Natural killer cell (primary cell): Measurements from ENCODE around the gene GRAMD4. TPM values are rescaled to one million over a fixed set of nuclear protein-coding genes. Genes with fewer than 3 reads are reported as not detected.

Source experiments
- ATAC-seq, 3 donors: fragments of 150-1000 bp in 2 of 3; fragments of 200-7000 bp in 1 of 3; cut with Tn5 transposase; 1 replicate in 1 of 3; 2 replicates in 2 of 3; pipeline ENCODE4 v1.10.0; 2021; ENCODE audit warnings: mild to moderate bottlenecking in 2 of 3, moderate library complexity in 2 of 3
- DNase-seq, 2 donors: peaks; one replicate each; pipeline versions ENCODE4 v3.0.0 to v3.0.0-alpha.2; 2013 to 2021; ENCODE audit warnings: mixed read lengths in 1 of 2
- H3K27ac ChIP-seq: one replicate; pipeline ENCODE4 v1.5.1; 2013; ENCODE audit warnings: mild to moderate bottlenecking, low read length
- H3K27me3 ChIP-seq: one replicate; pipeline ENCODE4 v1.6.1; 2013; ENCODE audit warnings: low read length; ENCODE audit not compliant: control insufficient read depth, insufficient read depth
- H3K36me3 ChIP-seq: one replicate; pipeline ENCODE4 v1.6.1; 2013; ENCODE audit warnings: low read length; ENCODE audit not compliant: control insufficient read depth, insufficient read depth
- H3K4me1 ChIP-seq: one replicate; pipeline ENCODE4 v1.6.1; 2013; ENCODE audit warnings: low read length; ENCODE audit not compliant: control insufficient read depth, insufficient read depth
- H3K4me3 ChIP-seq: one replicate; pipeline ENCODE4 v1.5.1; 2013; ENCODE audit warnings: low read length
- H3K9me3 ChIP-seq: one replicate; pipeline ENCODE4 v1.6.1; 2013; ENCODE audit warnings: low read length; ENCODE audit not compliant: control insufficient read depth, insufficient read depth
- H3K27ac Mint-ChIP-seq, 2 donors: one replicate each; pipeline ENCODE4 v1.8.0; 2022; ENCODE audit warnings: mild to moderate bottlenecking in 2 of 2, mixed read lengths in 2 of 2, moderate library complexity in 1 of 2
- H3K27me3 Mint-ChIP-seq, 2 donors: one replicate each; pipeline ENCODE4 v1.8.0; 2022; ENCODE audit warnings: low read depth in 2 of 2, mixed read lengths in 2 of 2
- H3K36me3 Mint-ChIP-seq: one replicate; pipeline ENCODE4 v1.8.0; 2022; ENCODE audit warnings: mixed read lengths
- H3K4me1 Mint-ChIP-seq, 2 donors: one replicate each; pipeline ENCODE4 v1.8.0; 2022; ENCODE audit warnings: mixed read lengths in 2 of 2
- H3K4me3 Mint-ChIP-seq: one replicate; pipeline ENCODE4 v1.8.0; 2022; ENCODE audit warnings: mild to moderate bottlenecking, moderate library complexity, mixed read lengths
- H3K9me3 Mint-ChIP-seq, 2 donors: one replicate each; pipeline ENCODE4 v1.8.0; 2022; ENCODE audit warnings: mixed read lengths in 2 of 2
- CTCF ChIP-seq: fragments of 200-600 bp; IDR thresholded peaks from one replicate; pipeline ENCODE4 v1.8.0; 2022; ENCODE audit warnings: antibody characterized with exemption
- WGBS: methylation state at CpG from one replicate; pipeline ENCODE4 v1.1.7; 2013; ENCODE audit warnings: missing lambda C conversion rate; ENCODE audit not compliant: insufficient coverage; 5-methylcytosine and 5-hydroxymethylcytosine counted together
- intact Hi-C: fragments of 100-400 bp; cut with micrococcal nuclease; formaldehyde crosslinking; loops from one replicate; pipeline ENCODE4 v1.14.2; 2022
- total RNA-seq, 4 donors: library from RNA; stranded (reverse); fragments of 120-200 nt in 1 of 4; gene quantifications; one replicate each; pipeline versions ENCODE4 v1.2.3 to v1.2.4, GENCODE V29; 2013 to 2022

The GRAMD4 gene
- total RNA-seq, 3 donors from 2014 or later (not counting 1 experiment from before 2014, with no cell fraction given) = 30.0 to 78.5 (median 41.6) TPM

- WGBS = 98% methylated on average over 10 of the region's 10 CpGs
- H3K27me3 Mint-ChIP-seq = no peaks in the 10 kb centered on the region
- Histone ChIP-seq H3K36me3 (peaks cover 79% of the 10 kb centered on the region), H3K27me3 (no peaks in the 10 kb centered on the region), H3K9me3 (no peaks in the 10 kb centered on the region), H3K27ac (no peak overlapping the region), H3K4me3 (no peak overlapping the region), H3K4me1 (no peaks in the 10 kb centered on the region)
- no peak for TF ChIP-seq CTCF
- no peaks in the 10 kb centered on the region for H3K36me3 Mint-ChIP-seq
- H3K4me1 Mint-ChIP-seq = no peaks in the 10 kb centered on the region
- intact Hi-C loops = no loop called here
- no peak for ATAC-seq
- no peak overlapping the region for H3K4me3 Mint-ChIP-seq
- H3K27ac Mint-ChIP-seq = no peak overlapping the region
- DNase-seq = no peak
- no peaks in the 10 kb centered on the region for H3K9me3 Mint-ChIP-seq
Observed at GRCh38 chr22:46696614-46697013, 76.4 kb downstream of the GRAMD4 start.

GRCh38 chr22:46697811-46698515 is 77.8 kb downstream of the GRAMD4 start:
- intact Hi-C loops = no loop called here
- no peak overlapping the region for H3K27ac ChIP-seq
- H3K9me3 ChIP-seq = no peaks in the 10 kb centered on the region
- H3K27me3 Mint-ChIP-seq = no peaks in the 10 kb centered on the region
- no peaks in the 10 kb centered on the region for H3K4me1 ChIP-seq
- H3K4me3 ChIP-seq = no peak overlapping the region
- no peaks in the 10 kb centered on the region for H3K27me3 ChIP-seq
- H3K9me3 Mint-ChIP-seq = no peaks in the 10 kb centered on the region
- 93% methylated on average over 24 of the region's 24 CpGs for WGBS
- no peak for DNase-seq
- no peaks in the 10 kb centered on the region for H3K36me3 Mint-ChIP-seq
- no peak for TF ChIP-seq CTCF
- H3K4me1 Mint-ChIP-seq = no peaks in the 10 kb centered on the region
- no peak overlapping the region for H3K4me3 Mint-ChIP-seq
- H3K36me3 ChIP-seq = peaks cover 85% of the 10 kb centered on the region
- no peak overlapping the region for H3K27ac Mint-ChIP-seq
- ATAC-seq = no peak

GRCh38 chr22:46699091-46699490 is 78.9 kb downstream of the GRAMD4 start:
- ATAC-seq = no peak
- WGBS = 96% methylated on average over 17 of the region's 17 CpGs
- no peak overlapping the region for H3K27ac Mint-ChIP-seq
- H3K4me3 Mint-ChIP-seq = no peak overlapping the region
- Histone ChIP-seq H3K27me3 (no peaks in the 10 kb centered on the region), H3K9me3 (no peaks in the 10 kb centered on the region), H3K36me3 (peaks cover 82% of the 10 kb centered on the region), H3K27ac (no peak overlapping the region), H3K4me3 (no peak overlapping the region), H3K4me1 (no peaks in the 10 kb centered on the region)
- H3K27me3 Mint-ChIP-seq = no peaks in the 10 kb centered on the region
- intact Hi-C loops = no loop called here
- H3K4me1 Mint-ChIP-seq = no peaks in the 10 kb centered on the region
- TF ChIP-seq CTCF = no peak
- no peak for DNase-seq
- H3K9me3 Mint-ChIP-seq = no peaks in the 10 kb centered on the region
- no peaks in the 10 kb centered on the region for H3K36me3 Mint-ChIP-seq

GRCh38 chr22:46701262-46701661 is 81.1 kb downstream of the GRAMD4 start:
- DNase-seq = no peak
- no peaks in the 10 kb centered on the region for H3K4me1 ChIP-seq
- Mint-ChIP-seq H3K9me3 (no peaks in the 10 kb centered on the region), H3K4me1 (no peaks in the 10 kb centered on the region), H3K4me3 (no peak overlapping the region), H3K27ac (no peak overlapping the region), H3K27me3 (no peaks in the 10 kb centered on the region), H3K36me3 (no peaks in the 10 kb centered on the region)
- 94% methylated on average over 33 of the region's 33 CpGs for WGBS
- no peak for TF ChIP-seq CTCF
- H3K27me3 ChIP-seq = no peaks in the 10 kb centered on the region
- intact Hi-C loops = no loop called here
- H3K4me3 ChIP-seq = no peak overlapping the region
- peaks cover 67% of the 10 kb centered on the region for H3K36me3 ChIP-seq
- H3K27ac ChIP-seq = no peak overlapping the region
- no peak for ATAC-seq
- H3K9me3 ChIP-seq = no peaks in the 10 kb centered on the region
